HL-60 (cell line): ENCODE data around the gene ARL6IP5.

Source experiments
- GABPA ChIP-seq: IDR thresholded peaks from 2 replicates; pipeline ENCODE4 v1.6.1; 2012; ENCODE audit warnings: low read depth
- POLR2AphosphoS5 ChIP-seq: IDR thresholded peaks from 2 replicates; pipeline ENCODE4 v1.6.1; 2012; ENCODE audit warnings: low read depth
- SPI1 ChIP-seq: IDR thresholded peaks from 2 replicates; pipeline ENCODE4 v1.6.1; 2012; ENCODE audit warnings: low read depth, mild to moderate bottlenecking, borderline replicate concordance
- TF ChIP-seq, protein P1 (sequence below): IDR thresholded peaks from one replicate; pipeline ENCODE4 v1.5.1; 2011; ENCODE audit warnings: low read length, control low read depth, inconsistent platforms; ENCODE audit not compliant: insufficient read depth

DNA sequence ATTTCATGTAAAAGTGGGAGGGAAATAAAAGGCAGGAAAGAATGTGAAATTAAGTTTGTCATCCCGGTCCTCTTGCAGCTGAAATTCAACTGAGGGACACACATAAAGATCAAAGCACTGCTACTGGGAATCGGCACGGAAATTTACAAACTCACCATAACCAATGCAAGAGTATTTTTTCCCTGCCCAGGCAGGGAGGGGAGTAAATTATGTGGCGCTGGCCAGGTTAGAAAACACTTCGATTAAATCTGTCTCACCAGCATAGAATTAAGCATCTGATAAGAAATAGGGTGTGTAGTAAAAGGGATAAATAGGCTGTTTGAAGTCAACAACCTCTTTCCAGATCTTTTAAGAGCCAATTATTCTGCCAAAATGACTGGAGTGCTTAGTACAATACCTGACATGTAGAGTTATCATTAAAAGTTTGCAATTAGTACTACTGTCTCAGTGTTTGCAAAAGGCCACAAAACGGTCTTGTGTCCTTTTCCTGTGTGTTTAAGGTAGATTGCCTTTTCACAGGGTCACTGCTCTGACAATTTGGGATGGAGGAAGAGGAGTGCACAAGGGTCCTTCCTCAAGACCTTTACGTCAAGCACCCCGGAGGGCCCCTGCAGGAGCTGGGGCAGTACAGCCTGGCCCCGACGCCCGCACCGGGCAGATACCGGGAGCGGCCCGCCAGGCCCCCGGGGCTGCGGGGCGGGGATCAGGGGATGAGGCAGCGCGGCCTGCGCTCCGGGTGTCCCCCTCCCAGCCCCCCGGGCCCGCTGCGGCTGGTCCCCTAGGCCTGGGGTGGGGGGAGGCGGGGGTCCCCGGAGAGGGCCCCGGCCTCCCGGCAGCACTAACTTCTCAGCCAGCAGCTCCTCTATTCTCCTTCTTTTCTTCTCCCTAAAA lies 5.2 kb upstream of the ARL6IP5 start:
- TF ChIP-seq, protein P1, sequence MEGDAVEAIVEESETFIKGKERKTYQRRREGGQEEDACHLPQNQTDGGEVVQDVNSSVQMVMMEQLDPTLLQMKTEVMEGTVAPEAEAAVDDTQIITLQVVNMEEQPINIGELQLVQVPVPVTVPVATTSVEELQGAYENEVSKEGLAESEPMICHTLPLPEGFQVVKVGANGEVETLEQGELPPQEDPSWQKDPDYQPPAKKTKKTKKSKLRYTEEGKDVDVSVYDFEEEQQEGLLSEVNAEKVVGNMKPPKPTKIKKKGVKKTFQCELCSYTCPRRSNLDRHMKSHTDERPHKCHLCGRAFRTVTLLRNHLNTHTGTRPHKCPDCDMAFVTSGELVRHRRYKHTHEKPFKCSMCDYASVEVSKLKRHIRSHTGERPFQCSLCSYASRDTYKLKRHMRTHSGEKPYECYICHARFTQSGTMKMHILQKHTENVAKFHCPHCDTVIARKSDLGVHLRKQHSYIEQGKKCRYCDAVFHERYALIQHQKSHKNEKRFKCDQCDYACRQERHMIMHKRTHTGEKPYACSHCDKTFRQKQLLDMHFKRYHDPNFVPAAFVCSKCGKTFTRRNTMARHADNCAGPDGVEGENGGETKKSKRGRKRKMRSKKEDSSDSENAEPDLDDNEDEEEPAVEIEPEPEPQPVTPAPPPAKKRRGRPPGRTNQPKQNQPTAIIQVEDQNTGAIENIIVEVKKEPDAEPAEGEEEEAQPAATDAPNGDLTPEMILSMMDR = no peak
- TF ChIP-seq SPI1 (no peak), POLR2AphosphoS5 (no peak), GABPA (no peak)
